ENCODE data around the gene DTX1. TPM values are rescaled to one million over a fixed set of nuclear protein-coding genes. Genes with fewer than 3 reads are reported as not detected.

DTX1 gene
- total and polyA plus RNA-seq, 2 of the 13 experiments (the other 11 are each of a cell fraction or from before 2014, with no cell fraction given): not detected

DNA sequence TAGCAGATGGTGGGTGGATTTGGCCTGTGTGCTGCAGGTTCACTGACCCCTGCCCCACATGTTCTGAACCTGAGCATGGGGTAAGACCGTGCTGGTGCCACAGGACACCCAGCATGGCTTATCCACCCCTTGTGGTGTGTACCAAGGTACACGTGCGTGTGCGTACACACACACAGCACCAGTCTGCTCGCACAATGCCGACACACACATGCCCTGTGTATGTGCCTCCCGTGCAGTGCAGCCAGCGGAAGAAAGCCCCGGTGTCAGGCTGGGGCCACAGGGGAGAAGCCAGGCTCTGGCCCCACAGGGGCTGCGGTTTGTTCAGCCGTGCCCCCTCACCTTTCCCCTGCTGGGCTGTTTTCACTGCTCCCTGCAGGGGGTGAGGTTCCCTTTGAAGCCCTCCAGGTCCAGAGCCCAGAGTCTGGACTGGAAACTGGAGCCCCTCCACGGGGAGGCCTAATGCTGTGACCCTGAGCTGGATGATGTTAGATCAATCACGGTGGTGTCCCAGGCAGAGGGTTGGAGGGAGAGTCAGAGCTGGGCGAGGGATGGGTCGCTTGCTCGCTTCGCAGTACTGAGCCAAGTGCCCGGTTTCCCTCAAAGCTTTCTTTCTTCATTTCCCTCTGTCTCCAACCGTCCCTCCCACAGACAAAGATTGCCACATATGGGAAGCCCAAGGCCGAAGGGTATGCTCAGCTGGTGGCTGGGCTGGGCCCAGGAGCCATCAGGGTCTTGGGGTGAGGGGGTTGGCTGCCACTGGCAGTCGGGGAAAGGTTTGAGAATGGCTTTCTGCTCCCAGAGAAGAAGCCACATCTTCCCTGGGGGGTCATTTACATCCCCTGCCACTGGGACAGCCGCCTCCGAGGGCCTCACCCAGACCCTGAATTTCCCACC, 6.2 kb downstream of the DTX1 start (continued):
- TF ChIP-seq, protein P1, sequence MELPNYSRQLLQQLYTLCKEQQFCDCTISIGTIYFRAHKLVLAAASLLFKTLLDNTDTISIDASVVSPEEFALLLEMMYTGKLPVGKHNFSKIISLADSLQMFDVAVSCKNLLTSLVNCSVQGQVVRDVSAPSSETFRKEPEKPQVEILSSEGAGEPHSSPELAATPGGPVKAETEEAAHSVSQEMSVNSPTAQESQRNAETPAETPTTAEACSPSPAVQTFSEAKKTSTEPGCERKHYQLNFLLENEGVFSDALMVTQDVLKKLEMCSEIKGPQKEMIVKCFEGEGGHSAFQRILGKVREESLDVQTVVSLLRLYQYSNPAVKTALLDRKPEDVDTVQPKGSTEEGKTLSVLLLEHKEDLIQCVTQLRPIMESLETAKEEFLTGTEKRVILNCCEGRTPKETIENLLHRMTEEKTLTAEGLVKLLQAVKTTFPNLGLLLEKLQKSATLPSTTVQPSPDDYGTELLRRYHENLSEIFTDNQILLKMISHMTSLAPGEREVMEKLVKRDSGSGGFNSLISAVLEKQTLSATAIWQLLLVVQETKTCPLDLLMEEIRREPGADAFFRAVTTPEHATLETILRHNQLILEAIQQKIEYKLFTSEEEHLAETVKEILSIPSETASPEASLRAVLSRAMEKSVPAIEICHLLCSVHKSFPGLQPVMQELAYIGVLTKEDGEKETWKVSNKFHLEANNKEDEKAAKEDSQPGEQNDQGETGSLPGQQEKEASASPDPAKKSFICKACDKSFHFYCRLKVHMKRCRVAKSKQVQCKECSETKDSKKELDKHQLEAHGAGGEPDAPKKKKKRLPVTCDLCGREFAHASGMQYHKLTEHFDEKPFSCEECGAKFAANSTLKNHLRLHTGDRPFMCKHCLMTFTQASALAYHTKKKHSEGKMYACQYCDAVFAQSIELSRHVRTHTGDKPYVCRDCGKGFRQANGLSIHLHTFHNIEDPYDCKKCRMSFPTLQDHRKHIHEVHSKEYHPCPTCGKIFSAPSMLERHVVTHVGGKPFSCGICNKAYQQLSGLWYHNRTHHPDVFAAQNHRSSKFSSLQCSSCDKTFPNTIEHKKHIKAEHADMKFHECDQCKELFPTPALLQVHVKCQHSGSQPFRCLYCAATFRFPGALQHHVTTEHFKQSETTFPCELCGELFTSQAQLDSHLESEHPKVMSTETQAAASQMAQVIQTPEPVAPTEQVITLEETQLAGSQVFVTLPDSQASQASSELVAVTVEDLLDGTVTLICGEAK (IDR thresholded peaks at IDR 0.05): no peak
- TF ChIP-seq, protein P1 (CRISPR knock-in tag; IDR thresholded peaks at IDR 0.05): 0 out of 2 replicates have a peak, but pooled peaks have one; percentile 14
- TF ChIP-seq BHLHE40 (IDR thresholded peaks at IDR 0.05; ENCODE audit: low read length): 0 out of 2 replicates have a peak, but pooled peaks have one; percentile 20
- TF ChIP-seq ZNF646 (CRISPR knock-in tag; IDR thresholded peaks at IDR 0.05): peak; percentile 22; the same call in 1 of the 2 replicates
- TF ChIP-seq ZSCAN29 (CRISPR knock-in tag; conservative IDR thresholded peaks at IDR 0.05): no peak
- TF ChIP-seq, protein P2, sequence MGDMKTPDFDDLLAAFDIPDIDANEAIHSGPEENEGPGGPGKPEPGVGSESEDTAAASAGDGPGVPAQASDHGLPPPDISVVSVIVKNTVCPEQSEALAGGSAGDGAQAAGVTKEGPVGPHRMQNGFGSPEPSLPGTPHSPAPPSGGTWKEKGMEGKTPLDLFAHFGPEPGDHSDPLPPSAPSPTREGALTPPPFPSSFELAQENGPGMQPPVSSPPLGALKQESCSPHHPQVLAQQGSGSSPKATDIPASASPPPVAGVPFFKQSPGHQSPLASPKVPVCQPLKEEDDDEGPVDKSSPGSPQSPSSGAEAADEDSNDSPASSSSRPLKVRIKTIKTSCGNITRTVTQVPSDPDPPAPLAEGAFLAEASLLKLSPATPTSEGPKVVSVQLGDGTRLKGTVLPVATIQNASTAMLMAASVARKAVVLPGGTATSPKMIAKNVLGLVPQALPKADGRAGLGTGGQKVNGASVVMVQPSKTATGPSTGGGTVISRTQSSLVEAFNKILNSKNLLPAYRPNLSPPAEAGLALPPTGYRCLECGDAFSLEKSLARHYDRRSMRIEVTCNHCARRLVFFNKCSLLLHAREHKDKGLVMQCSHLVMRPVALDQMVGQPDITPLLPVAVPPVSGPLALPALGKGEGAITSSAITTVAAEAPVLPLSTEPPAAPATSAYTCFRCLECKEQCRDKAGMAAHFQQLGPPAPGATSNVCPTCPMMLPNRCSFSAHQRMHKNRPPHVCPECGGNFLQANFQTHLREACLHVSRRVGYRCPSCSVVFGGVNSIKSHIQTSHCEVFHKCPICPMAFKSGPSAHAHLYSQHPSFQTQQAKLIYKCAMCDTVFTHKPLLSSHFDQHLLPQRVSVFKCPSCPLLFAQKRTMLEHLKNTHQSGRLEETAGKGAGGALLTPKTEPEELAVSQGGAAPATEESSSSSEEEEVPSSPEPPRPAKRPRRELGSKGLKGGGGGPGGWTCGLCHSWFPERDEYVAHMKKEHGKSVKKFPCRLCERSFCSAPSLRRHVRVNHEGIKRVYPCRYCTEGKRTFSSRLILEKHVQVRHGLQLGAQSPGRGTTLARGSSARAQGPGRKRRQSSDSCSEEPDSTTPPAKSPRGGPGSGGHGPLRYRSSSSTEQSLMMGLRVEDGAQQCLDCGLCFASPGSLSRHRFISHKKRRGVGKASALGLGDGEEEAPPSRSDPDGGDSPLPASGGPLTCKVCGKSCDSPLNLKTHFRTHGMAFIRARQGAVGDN (CRISPR knock-in tag; IDR thresholded peaks at IDR 0.05): peak; percentile 34; the same call in 1 of the 2 replicates
- no peak for TF ChIP-seq SAFB2 (CRISPR knock-in tag; IDR thresholded peaks at IDR 0.05; ENCODE audit: borderline replicate concordance, low read depth)

All from HepG2 (cell line).